Measurements from ENCODE around the gene MYO18A.

The MYO18A gene

DNA sequence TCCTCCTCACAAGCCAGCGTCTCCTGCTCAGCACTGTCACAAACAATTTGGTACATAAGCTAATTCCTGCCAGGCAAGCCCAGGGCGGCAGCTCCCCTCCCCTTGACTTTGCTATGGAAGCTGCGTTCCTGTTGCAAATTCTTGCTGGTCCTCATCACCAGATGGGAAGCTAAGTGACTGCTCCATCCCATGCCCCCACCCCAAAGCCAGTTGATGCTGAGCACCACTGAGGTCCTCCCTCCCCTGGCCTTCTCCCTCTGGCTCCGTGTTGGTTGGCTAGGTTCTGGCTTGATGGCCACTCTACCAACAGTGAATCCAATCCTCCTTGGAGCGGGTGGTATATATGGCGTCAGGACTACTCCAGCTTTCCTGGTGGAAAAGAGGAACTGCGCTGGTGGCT lies 102.9 kb downstream of the MYO18A start:
- Histone ChIP-seq H3K36me3 (ENCODE audit: insufficient read depth, low read length) (no peaks in the 10 kb centered on the region), H3K9ac (ENCODE audit: low read depth, low read length) (no peak overlapping the region)

DNA sequence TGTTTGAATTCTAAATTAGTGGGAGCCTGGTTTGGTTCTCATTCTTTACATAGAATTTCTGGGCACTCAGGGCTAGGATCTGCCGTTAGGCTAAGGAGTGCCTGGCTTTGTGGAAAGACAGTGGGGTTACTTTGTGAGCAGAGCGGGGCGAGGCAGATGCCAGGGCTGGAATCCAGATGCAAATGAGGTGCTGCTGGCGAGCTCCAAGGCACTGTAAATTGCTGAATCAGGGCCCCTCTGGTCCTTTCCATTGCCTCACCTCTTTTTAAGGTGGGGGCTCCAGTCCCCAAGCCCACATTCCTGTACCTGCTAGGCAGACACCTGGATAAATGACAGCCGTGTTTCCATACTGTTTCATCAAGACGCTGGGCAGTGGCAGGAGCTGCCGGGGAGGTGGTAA lies 103.5 kb downstream of the MYO18A start:
- no peak overlapping the region for H3K9ac ChIP-seq (ENCODE audit: low read depth, low read length)
- H3K9me3 ChIP-seq (ENCODE audit: control insufficient read depth, insufficient read depth, low read length) = no peaks in the 10 kb centered on the region
- H3K36me3 ChIP-seq (ENCODE audit: insufficient read depth, low read length) = no peaks in the 10 kb centered on the region
- peaks cover 24% of the 10 kb centered on the region for H3K4me1 ChIP-seq (ENCODE audit: insufficient read depth, low read length)

More for the DNA sequence above, 102.9 kb downstream of the MYO18A start:
- H3K9me3 ChIP-seq (ENCODE audit: control insufficient read depth, insufficient read depth, low read length) = no peaks in the 10 kb centered on the region
- H3K4me1 ChIP-seq (ENCODE audit: insufficient read depth, low read length) = peaks cover 24% of the 10 kb centered on the region

GRCh38 chr17:29076087-29076486 lies 104.1 kb downstream of the MYO18A start:
- Histone ChIP-seq H3K4me1 (ENCODE audit: insufficient read depth, low read length) (peaks cover 24% of the 10 kb centered on the region), H3K36me3 (ENCODE audit: insufficient read depth, low read length) (no peaks in the 10 kb centered on the region)

DNA sequence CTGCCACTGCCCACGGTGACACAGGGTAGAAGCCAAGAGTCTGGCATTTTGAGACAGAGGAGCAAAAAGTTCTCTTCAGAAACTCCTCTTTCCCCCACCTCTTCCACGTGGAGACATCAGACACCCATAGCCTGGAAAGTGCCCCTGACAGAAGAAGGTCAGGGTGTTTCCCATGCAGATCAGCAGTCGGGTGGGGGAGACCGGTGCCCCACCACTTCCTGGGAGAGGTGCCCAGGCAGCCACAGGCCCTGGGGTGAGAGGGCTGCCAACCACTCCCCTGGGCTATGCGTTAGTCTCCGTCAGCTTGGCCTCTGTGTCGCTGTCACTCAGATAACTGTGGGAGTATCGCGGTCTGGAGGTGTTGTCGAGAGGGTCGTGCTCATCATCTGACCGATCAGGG lies 105.7 kb downstream of the MYO18A start:
- Histone ChIP-seq H3K9ac (ENCODE audit: low read depth, low read length) (no peak overlapping the region), H3K36me3 (ENCODE audit: insufficient read depth, low read length) (no peaks in the 10 kb centered on the region), H3K4me1 (ENCODE audit: insufficient read depth, low read length) (peaks cover 32% of the 10 kb centered on the region), H3K9me3 (ENCODE audit: control insufficient read depth, insufficient read depth, low read length) (no peaks in the 10 kb centered on the region)

More at GRCh38 chr17:29076087-29076486, 104.1 kb downstream of the MYO18A start:
- Histone ChIP-seq H3K9ac (ENCODE audit: low read depth, low read length) (no peak overlapping the region), H3K9me3 (ENCODE audit: control insufficient read depth, insufficient read depth, low read length) (no peaks in the 10 kb centered on the region)

- Histone ChIP-seq H3K9ac (ENCODE audit: low read depth, low read length) (no peak overlapping the region), H3K4me1 (ENCODE audit: insufficient read depth, low read length) (peaks cover 23% of the 10 kb centered on the region)
Observed at GRCh38 chr17:29073520-29073919, 106.7 kb downstream of the MYO18A start.

DNA sequence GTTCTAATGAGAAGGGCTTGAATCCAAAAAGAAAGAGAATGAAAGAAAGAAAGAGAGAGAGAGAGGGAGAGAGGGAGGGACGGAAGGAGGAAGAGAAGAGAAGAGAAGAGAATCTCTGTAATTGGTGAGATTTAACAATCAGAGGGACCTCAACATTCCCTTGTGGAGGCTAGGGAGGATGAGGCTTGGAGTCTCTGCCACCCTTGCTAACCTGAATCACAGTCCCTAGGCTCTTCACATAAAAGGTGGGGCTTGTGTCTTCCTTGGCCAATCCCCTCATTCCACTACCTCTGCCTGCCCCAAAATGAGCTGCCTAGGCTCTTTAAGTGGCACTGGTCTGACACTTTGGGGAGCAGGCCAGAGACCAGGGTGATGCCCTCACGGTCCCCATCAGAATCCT lies 107.2 kb downstream of the MYO18A start:
- H3K36me3 ChIP-seq (ENCODE audit: insufficient read depth, low read length) = no peaks in the 10 kb centered on the region
- peaks cover 23% of the 10 kb centered on the region for H3K4me1 ChIP-seq (ENCODE audit: insufficient read depth, low read length)
- no peaks in the 10 kb centered on the region for H3K9me3 ChIP-seq (ENCODE audit: control insufficient read depth, insufficient read depth, low read length)
- no peak overlapping the region for H3K9ac ChIP-seq (ENCODE audit: low read depth, low read length)

More at GRCh38 chr17:29073520-29073919, 106.7 kb downstream of the MYO18A start:
- Histone ChIP-seq H3K36me3 (ENCODE audit: insufficient read depth, low read length) (no peaks in the 10 kb centered on the region), H3K9me3 (ENCODE audit: control insufficient read depth, insufficient read depth, low read length) (no peaks in the 10 kb centered on the region)

DNA sequence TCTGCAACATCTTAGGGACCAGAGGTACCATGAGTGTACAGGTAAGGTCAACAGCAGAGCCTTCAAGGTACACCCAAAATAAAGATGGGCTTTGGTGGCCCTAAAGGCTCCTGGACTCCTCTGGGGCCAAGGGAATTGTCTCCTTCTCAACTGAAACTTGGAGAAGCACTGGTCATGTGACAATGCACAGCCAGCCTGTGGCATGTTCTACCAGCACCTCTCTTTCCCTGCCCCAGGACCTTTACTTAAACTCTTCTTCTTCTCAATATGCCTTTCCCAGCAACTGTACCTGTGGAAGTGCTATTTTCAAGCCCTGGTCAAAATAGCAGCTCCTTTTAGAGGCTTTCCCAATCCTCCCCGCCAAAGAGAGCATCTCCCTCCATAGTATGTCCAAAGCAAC lies 108.9 kb downstream of the MYO18A start:
- H3K9ac ChIP-seq (ENCODE audit: low read depth, low read length) = no peak overlapping the region
- no peaks in the 10 kb centered on the region for H3K36me3 ChIP-seq (ENCODE audit: insufficient read depth, low read length)
- peaks cover 13% of the 10 kb centered on the region for H3K4me1 ChIP-seq (ENCODE audit: insufficient read depth, low read length)
- no peaks in the 10 kb centered on the region for H3K9me3 ChIP-seq (ENCODE audit: control insufficient read depth, insufficient read depth, low read length)

DNA sequence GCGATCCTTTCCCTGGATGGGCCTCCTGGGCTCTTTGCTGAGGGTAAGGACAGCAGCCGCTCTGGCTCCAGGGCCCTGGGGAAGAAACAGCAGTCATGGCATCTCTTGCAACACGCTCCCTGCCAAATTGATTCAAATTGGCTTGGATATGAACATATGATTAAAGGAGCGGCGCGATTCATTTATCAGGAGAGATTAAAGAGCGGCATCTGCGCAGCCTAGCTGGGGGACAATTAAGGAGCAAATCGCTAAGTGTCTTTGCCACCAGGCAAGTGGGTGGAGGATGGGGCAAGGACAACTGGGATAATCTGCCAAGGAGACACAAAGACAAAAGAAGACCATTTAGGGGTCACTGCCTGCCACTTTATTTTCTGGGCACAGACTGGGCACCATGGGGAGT lies 109.4 kb downstream of the MYO18A start:
- Histone ChIP-seq H3K9ac (ENCODE audit: low read depth, low read length) (no peak overlapping the region), H3K9me3 (ENCODE audit: control insufficient read depth, insufficient read depth, low read length) (no peaks in the 10 kb centered on the region), H3K36me3 (ENCODE audit: insufficient read depth, low read length) (no peaks in the 10 kb centered on the region), H3K4me1 (ENCODE audit: insufficient read depth, low read length) (peaks cover 10% of the 10 kb centered on the region; the same call in 1 of the 2 replicates)

DNA sequence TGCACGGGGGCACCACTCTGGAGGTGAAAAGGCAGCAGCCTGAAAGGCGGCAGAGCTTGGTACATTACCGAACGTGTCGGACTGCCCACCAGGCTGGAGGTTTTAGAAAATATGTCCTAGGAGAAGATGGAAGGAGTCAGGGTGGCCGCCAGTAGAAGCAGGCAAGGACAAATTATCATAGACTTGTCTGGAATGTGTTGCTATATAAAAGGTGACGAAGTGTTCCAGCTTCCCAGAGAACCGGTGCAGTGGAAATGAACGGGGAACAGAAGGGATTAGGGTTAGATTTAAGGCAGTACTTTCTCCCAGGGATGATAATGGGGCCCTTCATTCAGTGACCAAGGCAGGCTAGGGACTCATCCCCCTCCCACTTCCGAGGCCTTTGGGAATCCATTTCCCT lies 109.9 kb downstream of the MYO18A start:
- Histone ChIP-seq H3K9me3 (ENCODE audit: control insufficient read depth, insufficient read depth, low read length) (no peaks in the 10 kb centered on the region), H3K4me1 (ENCODE audit: insufficient read depth, low read length) (peaks cover 10% of the 10 kb centered on the region; the same call in 1 of the 2 replicates), H3K36me3 (ENCODE audit: insufficient read depth, low read length) (no peaks in the 10 kb centered on the region), H3K9ac (ENCODE audit: low read depth, low read length) (no peak overlapping the region)

DNA sequence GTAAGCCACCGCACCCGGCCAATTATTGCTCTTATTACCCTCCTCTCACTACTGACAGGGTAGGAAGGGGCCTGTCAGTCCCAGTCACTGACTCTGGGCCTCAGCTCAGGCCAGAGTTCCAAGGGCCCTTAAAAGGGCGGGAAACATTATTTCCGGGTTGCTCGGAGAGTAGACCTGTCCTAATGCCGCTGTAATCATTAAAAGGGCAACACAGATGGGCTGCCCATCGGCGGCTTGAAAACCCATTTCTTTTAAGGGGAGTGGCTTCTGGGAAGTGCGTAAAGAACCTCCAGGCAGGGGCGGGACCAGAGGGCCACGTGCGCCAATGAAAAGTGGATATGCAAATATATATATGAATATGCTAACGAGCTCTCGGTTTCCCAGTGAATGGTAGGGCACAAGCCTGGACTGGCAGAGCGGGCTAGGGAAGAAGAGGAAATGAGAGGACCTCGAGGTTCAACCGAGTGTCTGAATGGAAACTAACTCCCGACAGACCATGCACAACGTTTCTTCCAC lies 110.6 kb downstream of the MYO18A start:
- H3K9ac ChIP-seq (ENCODE audit: low read depth, low read length) = no peak overlapping the region
- peaks cover 10% of the 10 kb centered on the region; the same call in 1 of the 2 replicates for H3K4me1 ChIP-seq (ENCODE audit: insufficient read depth, low read length)
- H3K9me3 ChIP-seq (ENCODE audit: control insufficient read depth, insufficient read depth, low read length) = no peaks in the 10 kb centered on the region
- no peaks in the 10 kb centered on the region for H3K36me3 ChIP-seq (ENCODE audit: insufficient read depth, low read length)

DNA sequence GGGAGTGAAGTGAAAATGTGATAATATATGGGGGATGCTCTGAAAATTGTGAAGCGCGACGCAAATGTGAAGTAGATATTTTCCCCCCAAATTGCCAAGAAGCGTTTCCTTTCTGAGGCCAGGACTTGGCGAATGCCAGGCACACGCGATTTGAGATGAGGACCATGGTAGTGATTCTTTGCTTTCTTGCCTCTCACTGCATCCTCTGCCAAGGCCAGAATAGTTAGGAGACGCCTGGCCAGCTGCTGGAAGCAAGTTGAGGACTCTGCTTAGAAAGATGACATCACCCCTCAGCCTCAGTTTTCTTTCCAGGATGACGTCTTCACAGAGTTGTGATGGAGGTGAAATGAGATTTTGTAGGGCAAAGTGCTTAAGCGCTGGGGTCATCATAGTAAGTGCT lies 111.4 kb downstream of the MYO18A start:
- H3K9me3 ChIP-seq (ENCODE audit: control insufficient read depth, insufficient read depth, low read length) = no peaks in the 10 kb centered on the region
- H3K4me1 ChIP-seq (ENCODE audit: insufficient read depth, low read length) = peaks cover 10% of the 10 kb centered on the region; the same call in 1 of the 2 replicates
- H3K9ac ChIP-seq (ENCODE audit: low read depth, low read length) = no peak overlapping the region
- no peaks in the 10 kb centered on the region for H3K36me3 ChIP-seq (ENCODE audit: insufficient read depth, low read length)

DNA sequence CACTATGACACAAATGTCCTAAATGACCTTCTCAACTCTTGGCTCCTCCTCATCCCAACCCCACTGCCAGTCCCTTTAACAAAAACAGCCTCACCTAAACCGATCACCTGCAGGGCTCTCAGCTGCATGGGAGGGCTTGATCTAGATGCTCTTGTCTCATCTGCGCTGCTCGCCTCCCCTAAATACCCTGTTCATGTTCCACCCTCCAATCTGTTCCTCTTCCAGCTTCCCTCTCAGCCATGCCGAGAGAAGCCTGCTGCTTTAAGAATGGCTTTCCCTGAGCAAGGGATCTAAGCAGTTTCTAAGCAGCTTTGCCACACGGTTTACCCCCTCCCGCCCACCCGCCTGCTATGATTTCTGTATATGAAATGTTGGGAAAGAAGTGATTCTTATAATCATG lies 113.6 kb downstream of the MYO18A start:
- Histone ChIP-seq H3K9me3 (ENCODE audit: control insufficient read depth, insufficient read depth, low read length) (no peaks in the 10 kb centered on the region), H3K9ac (ENCODE audit: low read depth, low read length) (no peak overlapping the region), H3K36me3 (ENCODE audit: insufficient read depth, low read length) (no peaks in the 10 kb centered on the region), H3K4me1 (ENCODE audit: insufficient read depth, low read length) (peaks cover 25% of the 10 kb centered on the region)

DNA sequence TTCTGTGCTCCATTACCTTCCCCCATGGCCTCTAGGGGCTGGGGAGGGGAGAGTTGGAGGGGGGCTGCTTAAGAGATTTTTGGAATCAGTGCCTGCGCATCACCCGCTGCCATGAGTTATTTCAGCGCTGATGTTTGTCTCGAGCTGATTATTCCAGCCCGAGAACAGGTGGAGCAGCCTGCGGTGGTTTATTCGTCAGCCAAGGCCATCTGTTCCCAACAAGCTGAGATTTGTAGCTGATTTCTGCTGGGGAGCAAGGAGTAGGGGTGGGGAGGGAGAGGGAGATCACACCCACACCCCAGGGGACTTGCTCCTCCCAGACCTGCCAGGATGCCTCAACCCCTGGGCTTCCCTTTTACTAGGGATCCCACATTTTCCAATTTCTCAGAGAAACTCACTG lies 114.2 kb downstream of the MYO18A start:
- Histone ChIP-seq H3K9ac (ENCODE audit: low read depth, low read length) (no peak overlapping the region), H3K9me3 (ENCODE audit: control insufficient read depth, insufficient read depth, low read length) (no peaks in the 10 kb centered on the region), H3K36me3 (ENCODE audit: insufficient read depth, low read length) (no peaks in the 10 kb centered on the region), H3K4me1 (ENCODE audit: insufficient read depth, low read length) (peaks cover 31% of the 10 kb centered on the region)

DNA sequence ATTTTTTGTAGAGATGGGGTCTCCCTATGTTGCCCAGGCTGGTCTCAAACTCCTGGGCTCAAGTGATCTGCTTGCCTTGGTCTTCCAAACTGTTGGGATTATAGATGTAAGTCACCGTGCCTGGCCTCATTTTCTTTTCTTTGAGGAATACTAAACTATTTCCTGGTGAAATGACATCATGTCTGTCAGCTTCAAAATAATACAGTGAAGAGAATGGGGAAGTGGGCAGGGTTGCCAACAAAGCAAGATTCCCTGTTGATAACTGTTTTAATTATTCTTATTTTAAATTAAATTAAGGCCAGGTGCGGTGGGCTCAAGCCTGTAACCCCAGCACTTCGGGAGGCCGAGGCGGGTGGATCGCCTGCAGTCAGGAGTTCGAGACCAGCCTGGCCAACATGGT lies 116.2 kb downstream of the MYO18A start:
- Histone ChIP-seq H3K36me3 (ENCODE audit: insufficient read depth, low read length) (no peaks in the 10 kb centered on the region), H3K9me3 (ENCODE audit: control insufficient read depth, insufficient read depth, low read length) (no peaks in the 10 kb centered on the region), H3K9ac (ENCODE audit: low read depth, low read length) (no peak overlapping the region), H3K4me1 (ENCODE audit: insufficient read depth, low read length) (peaks cover 35% of the 10 kb centered on the region)

DNA sequence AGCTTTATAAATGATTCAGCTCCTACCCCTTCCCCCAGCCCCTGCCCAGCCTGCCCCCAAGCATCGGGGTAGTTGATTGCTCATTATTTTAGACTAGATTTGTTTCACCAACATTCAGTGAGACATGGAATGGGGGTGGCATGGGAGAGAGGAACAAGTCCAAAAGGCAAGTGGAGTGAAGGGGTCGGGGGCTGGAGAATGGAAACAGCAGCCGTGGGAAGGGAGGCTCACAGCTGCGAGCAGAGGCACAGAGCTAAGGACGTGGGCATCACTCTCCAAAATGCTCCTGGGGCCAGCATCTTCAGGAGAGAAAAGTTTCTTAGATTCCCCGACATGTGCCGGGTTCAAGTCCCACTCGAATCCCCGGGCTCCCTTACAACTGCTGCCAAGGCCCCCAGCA lies 118.0 kb downstream of the MYO18A start:
- Histone ChIP-seq H3K36me3 (ENCODE audit: insufficient read depth, low read length) (no peaks in the 10 kb centered on the region), H3K9me3 (ENCODE audit: control insufficient read depth, insufficient read depth, low read length) (no peaks in the 10 kb centered on the region), H3K9ac (ENCODE audit: low read depth, low read length) (no peak overlapping the region), H3K4me1 (ENCODE audit: insufficient read depth, low read length) (peaks cover 35% of the 10 kb centered on the region)

DNA sequence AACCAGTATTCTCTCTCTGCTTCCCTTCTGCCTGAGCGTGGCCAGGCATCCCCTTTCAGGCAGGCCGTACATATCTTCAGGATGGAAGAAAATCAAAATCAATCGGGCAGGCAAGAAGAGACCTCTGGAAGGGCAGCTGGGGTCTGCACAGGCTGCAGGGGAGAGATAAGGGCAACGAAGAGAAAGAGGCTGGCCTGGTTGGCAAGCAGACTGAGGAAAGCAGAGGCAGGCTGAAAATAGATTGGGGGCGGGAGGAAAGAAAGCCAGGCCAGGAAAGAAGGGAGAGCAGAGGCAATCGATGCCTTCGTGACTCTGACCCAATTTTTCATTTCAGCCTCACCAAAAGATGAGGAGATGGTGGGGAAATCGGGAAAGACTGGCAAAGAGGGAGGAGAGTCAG lies 119.2 kb downstream of the MYO18A start:
- no peak overlapping the region for H3K9ac ChIP-seq (ENCODE audit: low read depth, low read length)

More for the DNA sequence above, 119.2 kb downstream of the MYO18A start:
- Histone ChIP-seq H3K9me3 (ENCODE audit: control insufficient read depth, insufficient read depth, low read length) (no peaks in the 10 kb centered on the region), H3K4me1 (ENCODE audit: insufficient read depth, low read length) (peaks cover 35% of the 10 kb centered on the region), H3K36me3 (ENCODE audit: insufficient read depth, low read length) (no peaks in the 10 kb centered on the region)
